HepG2 (cell line): Measurements from ENCODE around the gene LRRC4C. TPM values are rescaled to one million over a fixed set of nuclear protein-coding genes. Genes with fewer than 3 reads are reported as not detected.

Experiments
- ATAC-seq: fragments of 200-7000 bp; cut with Tn5 transposase; 3 replicates; pipeline ENCODE4 v1.9.1; 2020; ENCODE audit warnings: mild to moderate bottlenecking, moderate library complexity
- BruUV-seq: library from RNA; stranded (reverse); fragments of 400-500 nt; replicated peaks from 2 replicates; lab custom pipeline; 2021; lab: Mats Ljungman, UMichigan
- CTCF ChIA-PET: fragments of 300-600 bp; formaldehyde crosslinking; extraction: SDS; loops from one replicate; lab custom pipeline; 2021; ENCODE audit warnings: low total read pairs, inconsistent platforms, low intra/inter-chr PET ratio; lab: Yijun Ruan, JAX
- POLR2A ChIA-PET: fragments of 350-600 bp; sonication (Branson Sonifier 250); formaldehyde crosslinking; loops from one replicate; lab custom pipeline; 2020; ENCODE audit warnings: antibody characterized with exemption, inconsistent platforms; lab: Yijun Ruan, JAX
- DNase-seq: peaks from one replicate; pipeline ENCODE4 v3.0.0-alpha.2; 2015; ENCODE audit warnings: low spot score
- FAIRE-seq: peaks from 3 replicates; lab custom pipeline; 2011; peaks lifted over from hg19 to GRCh38; lab: Jason Lieb, UNC
- H2AFZ ChIP-seq: one replicate; pipeline ENCODE4 v1.6.1; 2011; ENCODE audit warnings: low read length, inconsistent platforms
- H3K27ac ChIP-seq: fragments of 300-600 bp; 3 replicates; pipeline ENCODE4 v1.8.0; 2011; ENCODE audit warnings: mixed run types, mild to moderate bottlenecking, mixed read lengths, low read length, inconsistent platforms; ENCODE audit not compliant: insufficient read depth; ENCODE audit errors: extremely low read length
- H3K27me3 ChIP-seq, 2 experiments: fragments of 200-600 bp in 1 of 2; 2 replicates in 1 of 2; 3 replicates in 1 of 2; pipeline versions ENCODE4 v1.6.0 to v1.8.0; 2011; ENCODE audit warnings: low read length in 2 of 2, mild to moderate bottlenecking in 2 of 2, moderate library complexity in 2 of 2, inconsistent platforms in 1 of 2; ENCODE audit not compliant: insufficient read depth in 2 of 2, control insufficient read depth in 1 of 2
- H3K36me3 ChIP-seq, 2 experiments: fragments of 200-600 bp in 1 of 2; replicated peaks in 1 of 2; 2 replicates in 1 of 2; 3 replicates in 1 of 2; pipeline versions ENCODE4 v1.5.1 to v1.8.0; 2011; ENCODE audit warnings: low read length in 2 of 2, inconsistent platforms in 1 of 2; ENCODE audit not compliant: insufficient read depth in 2 of 2, control insufficient read depth in 1 of 2
- H3K4me1 ChIP-seq: 2 replicates; pipeline ENCODE4 v1.5.1; 2012; ENCODE audit warnings: low read length, inconsistent platforms; ENCODE audit not compliant: insufficient read depth
- H3K4me2 ChIP-seq: 2 replicates; pipeline ENCODE4 v1.6.0; 2011; ENCODE audit warnings: low read depth, low read length, inconsistent platforms
- H3K4me3 ChIP-seq, 3 experiments: fragments of 200-600 bp in 1 of 3; sonication (generic), shearing (Covaris generic) in 1 of 3; replicated peaks in 1 of 3; 2 replicates each; pipeline ENCODE4 v1.5.1; 2011 to 2016; ENCODE audit warnings: low read length in 3 of 3, inconsistent platforms in 2 of 3, low read depth in 2 of 3, mild to moderate bottlenecking in 2 of 3, control low read depth in 1 of 3, mixed read lengths in 1 of 3; ENCODE audit not compliant: insufficient read depth in 1 of 3
- H3K79me2 ChIP-seq: one replicate; pipeline ENCODE4 v1.6.1; 2011; ENCODE audit warnings: low read length, inconsistent platforms; ENCODE audit not compliant: insufficient read depth
- H3K9ac ChIP-seq: 2 replicates; pipeline ENCODE4 v1.6.0; 2011; ENCODE audit warnings: mild to moderate bottlenecking, low read depth, low read length, inconsistent platforms; ENCODE audit not compliant: insufficient read depth
- H3K9me3 ChIP-seq: 2 replicates; pipeline ENCODE4 v1.5.1; 2012; ENCODE audit warnings: mild to moderate bottlenecking, low read length
- H4K20me1 ChIP-seq: 2 replicates; pipeline ENCODE4 v1.6.0; 2011; ENCODE audit warnings: inconsistent platforms, mild to moderate bottlenecking, low read length, moderate library complexity; ENCODE audit not compliant: insufficient read depth
- CBX5 ChIP-seq: sonication (generic); formaldehyde crosslinking; IDR thresholded peaks from 2 replicates; pipeline ENCODE4 v1.4.0; 2020; ENCODE audit warnings: missing genetic modification reagents, borderline replicate concordance
- FOXC1 ChIP-seq: sonication (generic); formaldehyde crosslinking; IDR thresholded peaks from 2 replicates; pipeline ENCODE4 v1.8.0; 2022; ENCODE audit warnings: mild to moderate bottlenecking, missing genetic modification reagents, borderline replicate concordance
- IKZF1 ChIP-seq: fragments of 450-650 bp; IDR thresholded peaks from 2 replicates; pipeline ENCODE4 v1.7.1; 2016
- KDM3A ChIP-seq: IDR thresholded peaks from 2 replicates; pipeline ENCODE4 v1.6.1; 2018; ENCODE audit warnings: low read depth, missing compliant biosample characterization
- KLF12 ChIP-seq: sonication (generic); formaldehyde crosslinking; IDR thresholded peaks from 2 replicates; pipeline ENCODE4 v1.4.0; 2020; ENCODE audit warnings: missing genetic modification reagents, borderline replicate concordance
- MXD4 ChIP-seq: IDR thresholded peaks from 2 replicates; pipeline ENCODE4 v1.6.1; 2016; ENCODE audit warnings: mild to moderate bottlenecking, missing biosample characterization, missing genetic modification reagents
- SCMH1 ChIP-seq: sonication (generic); formaldehyde crosslinking; IDR thresholded peaks from 2 replicates; pipeline ENCODE4 v1.9.0; 2021; ENCODE audit warnings: missing genetic modification reagents, mild to moderate bottlenecking, borderline replicate concordance
- TEF ChIP-seq: sonication (generic); formaldehyde crosslinking; IDR thresholded peaks from 2 replicates; pipeline ENCODE4 v1.5.0; 2020; ENCODE audit warnings: missing genetic modification reagents
- ZBTB21 ChIP-seq: sonication (generic); formaldehyde crosslinking; IDR thresholded peaks from 2 replicates; pipeline ENCODE4 v1.4.0; 2020; ENCODE audit warnings: missing genetic modification reagents
- ZNF30 ChIP-seq: sonication (generic); formaldehyde crosslinking; IDR thresholded peaks from 2 replicates; pipeline ENCODE4 v1.5.0; 2020; ENCODE audit warnings: mild to moderate bottlenecking, missing genetic modification reagents
- ZNF44 ChIP-seq: sonication (generic); formaldehyde crosslinking; IDR thresholded peaks from 2 replicates; pipeline ENCODE4 v1.5.1; 2020; ENCODE audit warnings: mild to moderate bottlenecking, missing genetic modification reagents
- WGBS: methylation state at CpG from one replicate; pipeline ENCODE4 v1.1.6; 2017; ENCODE audit warnings: low lambda C conversion rate; 5-methylcytosine and 5-hydroxymethylcytosine counted together
- in situ Hi-C: cut with HindIII; loops from 2 replicates; pipeline ENCODE4 v1.10.0; 2017; ENCODE audit warnings: low pct_unique_long_range_greater_than_20kb; ENCODE audit not compliant: extremely low pct_ligation_motif_present
- intact Hi-C: fragments of 100-400 bp; cut with micrococcal nuclease; formaldehyde crosslinking; loops from one replicate; pipeline ENCODE4 v1.10.0; 2022; ENCODE audit not compliant: unreplicated experiment
- polyA plus RNA-seq, 8 experiments: library from polyadenylated mRNA; depleted of rRNA in 3 of 8; stranded (reverse) in 7 of 8; unstranded in 1 of 8; fragments of >200 nt; fragmentation: Illumina TruSeq in 4 of 8; extraction: Trizol in 4 of 8; gene quantifications; 2 replicates each; pipeline versions ENCODE4 v1.2.1 to v1.2.3, GENCODE V29; 2011 to 2016; ENCODE audit warnings: low read depth in 4 of 8, missing spikeins in 1 of 8, mixed read lengths in 1 of 8; ENCODE audit not compliant: insufficient read depth in 1 of 8
- total RNA-seq, 5 experiments: library from RNA; depleted of rRNA; stranded (reverse); fragments of >200 nt; fragmentation: Illumina TruSeq; extraction: Trizol; gene quantifications; 2 replicates each; pipeline ENCODE4 v1.2.3, GENCODE V29; 2016; ENCODE audit warnings: low read depth in 1 of 5
- TF ChIP-seq, protein P1 (sequence below): IDR thresholded peaks from 2 replicates; pipeline ENCODE4 v1.6.1; 2016; ENCODE audit warnings: control low read depth
- TF ChIP-seq, protein P2 (sequence below): sonication (generic); formaldehyde crosslinking; IDR thresholded peaks from 2 replicates; pipeline ENCODE4 v1.4.0; 2020; ENCODE audit warnings: missing genetic modification reagents

The LRRC4C gene
- total and polyA plus RNA-seq, 2 of the 13 experiments (the other 11 are each of a cell fraction or from before 2014, with no cell fraction given), result not detected

DNA sequence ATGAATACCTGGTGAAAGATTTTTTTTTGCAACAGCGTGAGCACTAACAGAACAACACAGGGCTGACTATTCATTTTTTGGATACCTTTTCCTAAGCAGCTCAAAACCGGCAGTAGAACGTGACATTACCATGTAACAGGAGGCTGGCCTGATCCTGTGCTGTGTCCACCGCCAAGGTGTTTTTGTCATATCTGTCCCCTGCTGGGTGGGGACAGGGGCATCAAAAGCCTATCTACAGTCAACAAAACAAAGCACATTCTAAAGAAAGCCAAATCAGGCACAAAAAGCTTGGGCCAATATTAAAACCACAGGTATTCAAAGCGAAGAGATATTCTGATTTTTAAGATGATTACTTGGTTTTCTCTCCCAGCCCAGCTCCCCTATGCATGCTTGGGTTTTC lies 151.2 kb downstream of the LRRC4C start:
- BruUV-seq, result no TSS peak
- CTCF ChIA-PET, result no interaction called here
- ATAC-seq, result no peak
- no peaks in the 10 kb centered on the region for H3K9me3 ChIP-seq
- H4K20me1 ChIP-seq, result no peaks in the 10 kb centered on the region
- DNase-seq, result no peak
- TF ChIP-seq IKZF1 (no peak), FOXC1 (CRISPR knock-in tag) (no peak), ZNF44 (CRISPR knock-in tag) (no peak), SCMH1 (no peak), ZNF30 (CRISPR knock-in tag) (no peak), KLF12 (CRISPR knock-in tag) (no peak), TEF (CRISPR knock-in tag) (no peak), ZBTB21 (no peak), MXD4 (CRISPR knock-in tag) (no peak), KDM3A (CRISPR knock-in tag) (no peak), CBX5 (no peak)
- TF ChIP-seq, protein P1, sequence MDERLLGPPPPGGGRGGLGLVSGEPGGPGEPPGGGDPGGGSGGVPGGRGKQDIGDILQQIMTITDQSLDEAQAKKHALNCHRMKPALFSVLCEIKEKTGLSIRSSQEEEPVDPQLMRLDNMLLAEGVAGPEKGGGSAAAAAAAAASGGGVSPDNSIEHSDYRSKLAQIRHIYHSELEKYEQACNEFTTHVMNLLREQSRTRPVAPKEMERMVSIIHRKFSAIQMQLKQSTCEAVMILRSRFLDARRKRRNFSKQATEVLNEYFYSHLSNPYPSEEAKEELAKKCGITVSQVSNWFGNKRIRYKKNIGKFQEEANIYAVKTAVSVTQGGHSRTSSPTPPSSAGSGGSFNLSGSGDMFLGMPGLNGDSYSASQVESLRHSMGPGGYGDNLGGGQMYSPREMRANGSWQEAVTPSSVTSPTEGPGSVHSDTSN (CRISPR knock-in tag), result no peak
- TF ChIP-seq, protein P2, sequence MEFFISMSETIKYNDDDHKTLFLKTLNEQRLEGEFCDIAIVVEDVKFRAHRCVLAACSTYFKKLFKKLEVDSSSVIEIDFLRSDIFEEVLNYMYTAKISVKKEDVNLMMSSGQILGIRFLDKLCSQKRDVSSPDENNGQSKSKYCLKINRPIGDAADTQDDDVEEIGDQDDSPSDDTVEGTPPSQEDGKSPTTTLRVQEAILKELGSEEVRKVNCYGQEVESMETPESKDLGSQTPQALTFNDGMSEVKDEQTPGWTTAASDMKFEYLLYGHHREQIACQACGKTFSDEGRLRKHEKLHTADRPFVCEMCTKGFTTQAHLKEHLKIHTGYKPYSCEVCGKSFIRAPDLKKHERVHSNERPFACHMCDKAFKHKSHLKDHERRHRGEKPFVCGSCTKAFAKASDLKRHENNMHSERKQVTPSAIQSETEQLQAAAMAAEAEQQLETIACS (CRISPR knock-in tag), result no peak
- H3K4me3 ChIP-seq, result no peak overlapping the region
- no peaks in the 10 kb centered on the region for H3K79me2 ChIP-seq
- POLR2A ChIA-PET, result no interaction called here
- no peaks in the 10 kb centered on the region for H3K36me3 ChIP-seq
- H3K4me1 ChIP-seq, result no peaks in the 10 kb centered on the region
- no peak overlapping the region for H2AFZ ChIP-seq
- H3K4me2 ChIP-seq, result no peak overlapping the region
- H3K9ac ChIP-seq, result no peak overlapping the region
- no peaks in the 10 kb centered on the region for H3K27me3 ChIP-seq
- in situ Hi-C loops (no loop called here), intact Hi-C loops (no loop called here)
- WGBS, result 6% methylated on average over 5 of the region's 5 CpGs
- no peak for FAIRE-seq
- no peak overlapping the region for H3K27ac ChIP-seq
